HG03457 (cell line): Measurements from ENCODE around the gene SH3D19.
"Not testable (repeated sequence)": the region's sequence is repeated elsewhere in the genome, so short reads cannot be mapped to it uniquely, and the experiment has no call there.

ENCODE experiments used
- ATAC-seq: cut with Tn5 transposase; IDR thresholded peaks from one replicate; pipeline ENCODE4 v1.9.1; 2021; ENCODE audit warnings: moderate number of reproducible peaks; ENCODE audit not compliant: unreplicated experiment

The SH3D19 gene

GRCh38 chr4:151322161-151322560, 3.2 kb downstream of the SH3D19 start:
- ATAC-seq: not testable (repeated sequence)

GRCh38 chr4:151321586-151321985, 3.8 kb downstream of the SH3D19 start:
- no peak for ATAC-seq

GRCh38 chr4:151319490-151319889, 5.9 kb downstream of the SH3D19 start:
- ATAC-seq: no peak

- ATAC-seq: no peak
Observed at GRCh38 chr4:151318307-151319006, 6.9 kb downstream of the SH3D19 start.

GRCh38 chr4:151316645-151317044, 8.8 kb downstream of the SH3D19 start:
- ATAC-seq: no peak

GRCh38 chr4:151315212-151315886, 10.1 kb downstream of the SH3D19 start:
- no peak for ATAC-seq

GRCh38 chr4:151314479-151314878, 10.9 kb downstream of the SH3D19 start:
- no peak for ATAC-seq

GRCh38 chr4:151314010-151314355, 11.4 kb downstream of the SH3D19 start:
- no peak for ATAC-seq

GRCh38 chr4:151313306-151314009, 11.9 kb downstream of the SH3D19 start:
- no peak for ATAC-seq

- no peak for ATAC-seq
Observed at GRCh38 chr4:151310124-151310728, 15.2 kb downstream of the SH3D19 start.

- peak; percentile 78 for ATAC-seq
Observed at GRCh38 chr4:151304755-151305154, 20.6 kb downstream of the SH3D19 start.

GRCh38 chr4:151304226-151304625, 21.2 kb downstream of the SH3D19 start:
- no peak for ATAC-seq

- no peak for ATAC-seq
Observed at GRCh38 chr4:151302432-151302831, 23.0 kb downstream of the SH3D19 start.

- ATAC-seq: no peak
Observed at GRCh38 chr4:151297170-151297569, 28.2 kb downstream of the SH3D19 start.

- no peak for ATAC-seq
Observed at GRCh38 chr4:151296227-151296626, 29.2 kb downstream of the SH3D19 start.

GRCh38 chr4:151294833-151295496, 30.4 kb downstream of the SH3D19 start:
- no peak for ATAC-seq

- ATAC-seq: no peak
Observed at GRCh38 chr4:151292038-151292437, 33.4 kb downstream of the SH3D19 start.

- no peak for ATAC-seq
Observed at GRCh38 chr4:151291485-151291884, 33.9 kb downstream of the SH3D19 start.

GRCh38 chr4:151287409-151287808, 38.0 kb downstream of the SH3D19 start:
- ATAC-seq: no peak

- ATAC-seq: no peak
Observed at GRCh38 chr4:151284534-151285245, 40.7 kb downstream of the SH3D19 start.
